ENCODE measurements around the gene CHAD.
"Not testable (repeated sequence)": the region's sequence is repeated elsewhere in the genome, so short reads cannot be mapped to it uniquely, and the experiment has no call there.

Gene CHAD

DNA sequence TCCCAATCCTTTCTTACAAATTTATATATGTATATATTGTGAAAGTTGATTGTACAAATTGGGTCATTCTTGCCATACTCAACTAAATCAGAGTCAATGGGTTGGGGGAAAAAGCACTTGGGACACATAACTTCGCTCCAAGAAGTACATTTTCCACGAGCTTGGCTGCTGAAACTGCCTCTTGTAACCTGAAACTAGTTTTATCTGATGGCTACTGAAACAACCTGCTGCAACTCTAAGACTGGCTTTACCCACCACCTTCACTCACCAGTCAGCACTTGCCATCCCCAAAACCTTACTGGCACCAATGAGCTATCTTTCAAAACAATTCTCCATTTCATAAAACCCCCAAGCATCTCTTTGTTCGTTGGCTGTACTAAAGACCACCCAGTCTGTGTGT lies 25.1 kb upstream of the CHAD start:
- no peak for DNase-seq

GRCh38 chr17:50492214-50492613 lies 23.5 kb upstream of the CHAD start:
- DNase-seq, result no peak

GRCh38 chr17:50491505-50491904 lies 22.8 kb upstream of the CHAD start:
- peak; percentile 40 for DNase-seq

- no peak for DNase-seq
These were observed 20.2 kb upstream of the CHAD start for GRCh38 chr17:50488880-50489279.

DNA sequence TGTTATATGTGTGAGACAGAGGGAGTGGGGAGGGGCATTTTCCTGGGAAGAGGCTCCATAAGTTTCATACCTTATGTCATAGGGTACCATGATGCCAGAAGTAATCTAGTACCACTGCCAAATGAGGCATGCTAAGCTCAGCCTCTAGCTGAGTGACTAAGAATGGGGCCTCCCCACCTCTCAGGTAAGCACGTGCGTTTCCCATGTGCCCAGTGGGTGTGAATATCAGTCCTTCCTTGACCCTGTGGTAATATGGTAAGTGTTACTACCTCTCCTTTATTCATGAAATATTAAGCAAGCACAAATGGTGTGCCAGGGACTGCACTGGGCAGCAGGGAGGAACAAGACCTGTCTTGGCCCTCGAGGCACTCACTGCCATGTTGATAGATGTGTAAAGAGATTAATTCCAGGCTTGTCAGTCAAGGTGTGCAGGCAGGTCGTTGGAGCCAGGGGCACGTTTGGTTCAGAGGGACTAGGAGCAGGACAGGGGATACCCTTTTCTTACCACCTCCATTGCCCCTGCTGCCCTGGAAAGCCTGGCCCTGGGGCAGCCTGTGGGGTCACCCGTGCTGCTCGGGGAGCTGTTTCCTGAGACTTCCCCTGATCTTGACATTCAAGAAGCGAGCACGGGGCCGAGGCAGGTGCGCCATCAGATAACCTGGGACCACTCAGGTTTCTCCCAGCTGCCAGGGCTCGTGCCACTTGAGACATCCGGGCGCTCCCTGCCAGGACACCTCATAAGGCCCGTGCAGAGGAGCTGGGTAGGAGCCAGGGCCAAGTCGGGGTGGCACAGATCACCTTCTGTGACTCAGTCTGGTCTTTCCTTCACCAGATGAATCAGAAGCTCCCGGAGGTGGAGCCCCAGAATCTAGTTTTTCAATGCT lies 18.8 kb upstream of the CHAD start:
- no peak for DNase-seq

- no peak for DNase-seq
These were observed 15.9 kb upstream of the CHAD start for GRCh38 chr17:50484386-50485155.

DNA sequence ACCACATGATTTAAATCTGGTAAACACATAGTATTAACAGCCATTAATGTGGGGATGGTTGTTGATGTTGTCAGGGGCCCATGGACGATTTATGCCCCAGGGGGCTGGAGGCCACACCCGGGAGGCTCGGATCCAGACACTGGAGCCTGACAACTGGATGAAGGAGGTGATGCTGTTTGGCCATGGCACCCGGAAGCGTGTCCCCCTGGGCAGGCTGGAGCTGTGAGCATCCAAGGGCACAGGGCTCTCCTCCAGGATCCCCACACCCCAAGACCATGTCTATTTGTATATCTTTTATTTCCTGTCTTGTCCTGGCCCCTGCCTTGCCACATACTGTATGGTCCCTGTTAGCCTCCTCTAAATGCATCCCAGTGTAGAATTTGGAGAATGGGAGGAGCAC lies 14.6 kb upstream of the CHAD start:
- DNase-seq, result no peak

DNA sequence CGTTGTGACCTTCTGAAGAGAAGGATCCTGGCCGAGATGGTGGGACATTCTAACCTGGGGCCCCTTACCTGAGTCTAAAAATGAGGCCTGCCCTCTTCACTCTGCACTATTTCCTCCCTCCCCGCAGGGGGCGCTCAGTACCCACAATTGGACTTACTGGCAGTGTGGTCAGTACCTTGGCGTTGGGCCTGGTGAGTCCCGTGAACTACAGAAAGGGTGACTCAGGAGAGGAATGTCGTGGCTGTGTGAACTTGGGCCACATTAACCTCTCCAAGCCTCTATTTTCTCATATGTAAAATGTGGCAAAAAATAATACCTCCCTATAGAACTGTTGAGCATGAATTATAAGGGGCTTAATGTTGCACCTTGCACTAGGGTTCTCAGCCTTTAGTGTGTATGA lies 13.8 kb upstream of the CHAD start:
- DNase-seq, result peak; percentile 95

GRCh38 chr17:50482110-50482509 lies 13.4 kb upstream of the CHAD start:
- no peak for DNase-seq

DNA sequence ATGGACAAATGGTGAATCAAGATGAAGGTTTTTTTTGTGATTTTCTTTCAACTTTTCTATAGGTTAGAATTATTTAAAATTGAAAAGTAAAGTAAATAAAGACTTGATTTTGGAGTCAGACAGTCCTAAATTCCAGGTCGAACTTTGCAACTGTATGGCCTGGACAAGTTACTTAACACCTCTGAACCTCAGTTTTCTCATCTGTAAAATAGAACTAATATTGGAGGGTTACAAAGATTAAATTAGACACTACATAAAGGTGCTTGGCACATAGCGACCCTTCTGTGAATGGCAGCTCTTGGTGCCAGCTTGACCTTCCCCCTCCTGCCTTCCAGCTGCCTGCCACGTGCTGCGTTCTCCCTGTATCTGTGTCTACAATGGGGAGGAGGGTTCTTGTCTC lies 13.0 kb upstream of the CHAD start:
- DNase-seq, result no peak

DNA sequence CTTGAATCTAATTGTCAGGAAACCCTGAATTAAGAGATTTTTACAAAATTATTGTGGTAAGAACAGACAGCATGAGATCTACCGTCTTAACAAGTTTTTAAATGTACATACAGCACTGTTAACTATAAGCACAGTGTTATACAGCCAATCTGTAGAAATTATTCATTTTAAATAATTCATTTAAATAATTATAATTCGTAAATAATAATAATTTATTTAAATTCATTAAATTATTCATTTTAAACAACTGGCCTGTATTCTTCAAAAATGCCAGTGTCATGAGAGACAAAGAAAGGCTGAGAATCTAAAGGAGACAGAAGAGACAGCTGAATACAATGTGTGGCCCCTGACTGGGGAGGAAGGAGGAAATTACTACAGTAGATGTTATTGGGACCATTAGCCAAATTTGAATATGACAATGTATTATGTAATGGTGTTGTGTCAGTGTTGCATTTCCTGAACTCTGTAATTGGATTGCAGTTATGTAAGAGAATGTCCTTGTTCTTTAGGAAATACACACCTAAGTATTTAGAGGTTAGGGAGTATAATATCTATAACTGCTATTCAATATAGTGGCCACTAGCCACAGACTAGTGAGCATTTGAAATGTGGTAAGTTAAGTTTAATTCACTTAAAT lies 12.3 kb upstream of the CHAD start:
- peak; percentile 44 for DNase-seq

- no peak for DNase-seq
These were observed 11.6 kb upstream of the CHAD start for GRCh38 chr17:50480142-50480764.

GRCh38 chr17:50479522-50480141 lies 11.0 kb upstream of the CHAD start:
- peak; percentile 79 for DNase-seq

- peak; percentile 93 for DNase-seq
These were observed 10.0 kb upstream of the CHAD start, which contains the start of gene RSAD1 for GRCh38 chr17:50478391-50479381. RSAD1 (plus strand) TSS chr17:50478860; CDS start chr17:50478885, 25 bp downstream.

- no peak for DNase-seq
These were observed 9.3 kb upstream of the CHAD start for GRCh38 chr17:50477976-50478375.

DNA sequence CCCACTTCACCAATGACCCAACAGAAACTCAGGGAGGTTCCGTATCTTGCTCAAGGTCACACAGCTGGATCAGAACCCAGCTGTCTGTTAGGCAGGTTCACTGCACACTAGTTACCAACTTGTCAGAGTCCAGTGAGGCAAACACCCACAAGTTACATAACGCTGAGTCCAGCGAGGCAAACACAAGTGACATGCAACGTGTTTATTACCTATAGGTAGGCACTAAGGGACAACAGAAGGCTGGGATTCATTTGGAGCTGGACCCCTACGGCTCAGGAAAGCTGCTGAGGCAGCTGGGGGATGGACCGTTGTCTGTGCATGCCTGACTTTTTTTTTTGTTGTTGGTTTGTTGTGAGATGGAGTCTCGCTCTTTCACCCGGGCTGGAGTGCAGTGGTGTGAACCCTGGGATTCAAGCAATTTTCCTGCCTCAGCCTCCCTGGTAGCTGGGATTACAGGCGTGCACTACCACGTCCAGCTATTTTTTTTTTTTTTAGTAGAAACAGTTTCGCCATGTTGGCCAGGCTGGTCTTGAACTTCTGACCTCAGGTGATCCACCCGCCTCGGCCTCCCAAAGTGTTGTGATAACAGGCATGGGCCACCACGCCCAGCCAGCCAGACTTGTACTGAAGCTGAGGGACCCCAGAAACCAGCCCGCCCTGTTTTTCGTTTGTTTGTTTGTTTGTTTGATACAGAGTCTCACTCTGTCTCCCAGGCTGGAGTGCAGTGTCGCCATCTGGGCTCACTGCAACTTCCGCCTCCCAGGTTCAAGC lies 8.1 kb upstream of the CHAD start:
- DNase-seq, result no peak

DNA sequence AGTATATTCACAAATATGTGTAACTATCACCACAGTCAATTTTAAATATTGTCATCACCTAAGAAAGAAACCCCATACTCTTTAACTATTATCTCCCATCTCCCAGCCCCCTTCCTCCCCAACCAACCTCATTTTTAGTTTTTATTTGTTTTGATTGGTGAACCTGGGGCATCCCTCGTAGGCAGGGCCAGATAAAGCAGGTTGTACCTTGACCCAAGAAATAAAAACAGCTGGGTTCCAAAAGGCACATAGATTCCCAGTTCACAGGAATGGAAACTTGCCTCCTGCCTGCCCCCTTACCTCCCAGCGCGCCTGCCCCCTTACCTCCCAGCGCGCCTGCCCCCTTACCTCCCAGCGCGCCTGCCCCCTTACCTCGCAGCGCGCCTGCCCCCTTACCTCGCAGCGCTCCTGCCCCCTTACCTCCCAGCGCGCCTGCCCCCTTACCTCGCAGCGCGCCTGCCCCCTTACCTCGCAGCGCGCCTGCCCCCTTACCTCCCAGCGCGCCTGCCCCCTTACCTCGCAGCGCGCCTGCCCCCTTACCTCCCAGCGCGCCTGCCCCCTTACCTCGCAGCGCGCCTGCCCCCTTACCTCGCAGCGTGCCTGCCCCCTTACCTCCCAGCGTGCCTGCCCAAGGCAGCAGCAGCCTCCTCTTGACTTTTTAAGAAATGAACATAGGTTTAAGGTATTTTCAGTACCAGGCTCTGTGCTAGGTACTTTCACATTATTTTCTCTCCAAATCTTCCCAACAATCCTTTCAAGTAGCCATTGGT lies 7.3 kb upstream of the CHAD start:
- DNase-seq, result not testable (repeated sequence)

GRCh38 chr17:50475362-50475761 lies 6.7 kb upstream of the CHAD start:
- DNase-seq, result no peak

DNA sequence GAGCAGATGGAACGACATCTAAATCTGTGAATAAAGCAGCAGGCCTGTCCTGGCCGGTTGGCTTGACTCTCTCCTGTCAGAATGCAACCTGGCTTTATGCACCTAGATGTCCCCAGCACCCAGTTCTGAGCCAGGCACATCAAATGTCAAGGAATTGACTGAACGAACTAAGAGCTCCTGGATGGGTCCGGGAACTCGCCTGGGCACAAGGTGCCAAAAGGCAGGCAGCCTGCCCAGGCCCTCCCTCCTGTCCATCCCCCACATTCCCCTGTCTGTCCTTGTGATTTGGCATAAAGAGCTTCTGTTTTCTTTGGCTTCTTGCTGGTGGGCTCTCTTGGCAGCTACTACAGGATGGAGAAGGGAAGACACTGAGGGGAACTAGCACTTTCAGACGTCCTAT lies 5.8 kb upstream of the CHAD start:
- DNase-seq, result no peak

- DNase-seq, result no peak
These were observed 5.2 kb upstream of the CHAD start for GRCh38 chr17:50473901-50474300.

Data from suppressor macrophage treated with lipopolysaccharide for 4 hours (primary cell).